Endometrium (tissue), 2 donors: ENCODE measurements around the gene STN1.

Source experiments
- FAIRE-seq: peaks from 2 replicates; lab custom pipeline; 2012; peaks lifted over from hg19 to GRCh38; lab: Jason Lieb, UNC
- donor health status: control.
- donor health status: control.

The STN1 gene

DNA sequence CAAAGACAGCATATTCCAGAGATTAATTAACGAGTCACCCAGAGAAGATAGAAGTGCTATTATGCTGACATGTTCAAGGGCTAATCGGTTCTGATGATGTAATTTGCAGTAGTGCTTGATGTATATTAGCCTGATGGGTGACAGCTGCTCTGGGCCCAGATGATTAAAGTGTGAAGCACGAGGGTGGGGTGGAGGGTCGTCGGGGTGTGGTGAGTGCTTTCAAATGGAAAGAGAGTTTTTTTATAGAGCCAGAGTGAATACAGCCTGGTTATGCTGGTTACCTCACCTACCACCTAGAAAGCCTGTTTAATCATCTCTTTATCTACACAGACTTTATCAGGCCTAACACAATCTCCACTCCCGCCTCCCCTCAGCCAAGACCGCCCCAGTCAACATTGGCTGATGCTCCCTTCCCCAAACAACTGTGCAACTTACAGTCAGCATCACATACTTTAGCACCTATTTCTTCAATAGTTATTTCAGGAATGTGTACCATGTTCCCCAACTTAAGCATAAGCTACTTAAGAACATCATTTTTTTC lies 11.5 kb upstream of the STN1 start:
- no peak for FAIRE-seq

DNA sequence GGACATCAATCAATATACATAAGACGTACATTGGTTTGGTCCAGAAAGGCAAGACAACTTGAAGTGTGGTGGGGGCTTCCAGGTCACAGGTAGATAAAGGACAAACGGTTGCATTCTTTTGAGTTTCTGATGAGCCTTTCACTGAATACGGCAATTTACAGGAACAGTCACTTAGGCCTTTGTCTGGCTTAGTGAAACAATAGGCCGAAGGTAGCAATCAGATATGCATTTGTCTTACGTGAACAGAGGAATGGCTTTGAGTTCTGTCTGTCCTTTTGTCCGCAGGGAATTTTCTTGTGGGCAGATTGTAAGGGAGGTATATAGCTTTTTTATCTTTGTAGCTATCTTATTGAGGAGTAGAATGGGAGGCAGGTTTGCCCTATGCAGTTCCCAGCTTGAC lies 10.8 kb upstream of the STN1 start:
- FAIRE-seq: no peak

DNA sequence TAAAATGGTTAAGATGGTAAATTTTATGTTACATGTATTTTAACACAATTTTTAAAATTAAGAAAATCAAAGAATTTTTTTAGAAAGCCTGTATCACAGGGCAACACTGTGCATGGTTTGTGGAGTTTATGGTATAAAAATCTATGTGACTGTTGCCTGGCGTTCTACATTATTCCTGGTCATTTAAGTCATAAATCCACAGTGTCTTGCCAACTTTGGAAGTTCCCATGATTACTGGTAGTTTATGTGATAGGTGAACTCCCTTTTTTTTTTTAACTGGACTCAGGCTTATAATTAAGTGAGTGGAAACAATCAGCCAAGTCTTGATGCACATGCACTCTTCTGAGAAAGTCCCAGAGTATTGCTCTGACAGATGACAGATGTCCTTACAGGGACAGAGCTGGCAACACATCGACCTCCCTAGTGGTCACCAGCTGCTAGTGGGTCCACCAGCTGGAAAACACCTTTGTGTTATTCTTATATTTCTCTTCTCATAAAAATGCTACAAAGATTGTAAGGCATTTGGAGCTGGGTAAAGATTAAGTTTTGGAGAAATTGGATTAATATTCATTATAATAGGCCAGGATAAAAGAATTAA lies 8.8 kb upstream of the STN1 start:
- FAIRE-seq: no peak

DNA sequence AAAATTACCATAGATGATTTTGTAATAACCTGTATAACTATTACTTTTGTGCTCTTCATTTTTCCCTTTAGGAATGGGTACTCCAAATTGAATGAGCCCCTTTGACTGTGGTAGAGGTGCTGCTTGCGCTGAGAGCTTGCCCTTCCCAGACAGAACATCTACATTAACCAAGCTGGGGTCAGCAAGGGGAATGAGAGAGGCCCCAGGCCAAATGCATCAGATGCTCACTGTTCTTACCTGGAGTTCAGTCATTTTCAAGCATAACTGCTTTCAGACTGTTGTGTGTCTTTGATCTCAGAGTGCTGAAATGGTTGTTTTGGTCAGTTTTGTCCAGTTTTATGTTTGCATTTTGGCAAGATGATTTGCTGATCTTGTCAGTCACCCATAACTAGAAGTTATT lies 7.6 kb upstream of the STN1 start:
- FAIRE-seq: no peak

DNA sequence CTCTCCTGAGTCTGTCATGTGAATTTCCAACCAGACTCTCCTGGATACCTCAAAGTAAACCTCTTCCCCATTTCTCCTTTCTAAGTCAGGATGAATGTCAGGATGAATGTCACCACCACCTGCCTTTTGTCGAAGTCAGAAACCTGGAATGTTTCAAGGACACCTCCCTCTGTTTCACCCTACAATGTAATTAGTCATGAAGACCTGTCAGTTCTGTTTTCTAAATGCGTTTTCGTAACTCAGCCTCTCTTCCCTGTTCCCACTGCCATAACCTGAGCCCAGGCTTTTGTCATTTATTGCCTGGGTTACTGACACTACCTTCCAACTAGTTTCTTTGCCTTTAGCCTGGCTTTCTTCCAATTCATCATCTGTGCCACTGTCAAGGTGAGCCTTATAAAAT lies 5.5 kb upstream of the STN1 start:
- FAIRE-seq: no peak

DNA sequence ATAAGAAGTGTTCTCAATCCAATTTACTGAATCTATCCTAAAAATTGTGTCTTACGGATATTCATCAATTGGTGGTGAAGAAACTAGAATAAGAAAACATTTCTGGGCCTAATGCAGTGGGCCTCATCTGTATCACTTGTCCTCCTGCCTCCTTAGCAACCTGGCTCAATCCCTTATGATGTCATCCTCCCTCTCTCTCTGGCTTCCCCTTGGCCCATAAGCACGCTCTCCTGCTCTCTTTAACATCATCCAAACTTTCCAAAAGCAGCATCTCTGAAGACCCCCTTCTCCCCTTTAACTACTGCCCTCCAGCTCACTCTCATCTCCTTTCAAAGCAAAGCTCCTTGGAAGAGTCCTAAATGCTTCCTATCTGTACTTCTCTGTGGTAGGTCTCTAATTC lies 4.7 kb upstream of the STN1 start:
- no peak for FAIRE-seq

DNA sequence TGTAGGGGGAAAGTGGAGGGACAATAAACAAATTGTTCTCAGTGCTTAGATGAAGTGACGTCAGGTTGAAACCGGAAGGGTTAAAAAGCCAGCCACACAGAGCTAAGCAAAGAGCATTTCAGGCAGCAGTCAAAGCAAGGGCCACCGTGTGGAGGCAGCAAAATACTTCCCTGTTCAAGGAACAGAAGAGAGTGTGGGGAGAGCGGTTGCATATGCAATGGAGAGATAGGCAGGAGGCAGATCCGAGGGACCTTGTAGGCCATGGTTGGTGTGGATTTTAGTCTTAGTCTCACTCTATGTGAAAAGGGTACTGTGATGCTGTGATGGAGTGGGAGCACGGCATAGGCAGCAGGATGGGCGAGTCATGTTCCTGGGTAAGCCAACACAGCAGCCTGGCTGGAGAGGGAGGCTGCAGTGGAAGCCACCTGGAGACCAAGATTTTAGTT lies 3.8 kb upstream of the STN1 start:
- FAIRE-seq: no peak

DNA sequence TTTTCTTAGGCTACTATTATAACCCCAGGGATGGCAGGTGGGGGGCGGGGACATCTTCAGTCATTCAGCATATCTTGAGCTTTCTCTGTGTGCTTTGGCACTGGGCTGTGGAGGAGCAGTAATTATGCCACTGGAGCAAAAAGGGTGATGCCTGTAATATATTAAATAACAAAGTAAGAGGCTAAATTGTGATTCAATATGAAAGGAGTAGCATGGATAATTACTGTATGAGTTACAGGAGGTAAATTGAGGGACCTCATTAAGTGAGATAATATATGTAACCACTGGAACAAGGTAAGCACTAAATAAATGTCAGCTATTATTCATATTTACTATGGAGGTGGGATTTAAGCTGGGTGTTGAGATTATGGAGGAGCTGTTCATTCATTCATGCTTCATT lies 3.3 kb upstream of the STN1 start:
- FAIRE-seq: no peak

DNA sequence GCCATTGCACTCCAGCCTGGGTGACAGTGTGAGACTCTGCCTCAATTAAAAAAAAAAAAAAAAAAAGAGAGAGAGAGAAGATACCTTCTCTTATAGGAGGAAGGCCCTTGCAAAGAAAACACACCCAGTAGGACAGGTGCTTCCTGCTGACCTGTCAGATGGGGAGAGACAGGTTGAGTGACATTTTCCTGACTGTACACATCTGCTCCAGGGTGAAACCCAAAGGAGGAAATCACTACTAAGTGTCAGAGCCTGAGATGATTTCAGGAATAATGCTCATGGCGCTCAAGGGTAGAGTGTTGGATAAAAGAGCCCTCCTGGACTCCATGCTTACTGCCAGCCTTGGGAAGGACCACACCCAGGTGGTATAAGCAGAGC lies 1.7 kb upstream of the STN1 start:
- no peak for FAIRE-seq

DNA sequence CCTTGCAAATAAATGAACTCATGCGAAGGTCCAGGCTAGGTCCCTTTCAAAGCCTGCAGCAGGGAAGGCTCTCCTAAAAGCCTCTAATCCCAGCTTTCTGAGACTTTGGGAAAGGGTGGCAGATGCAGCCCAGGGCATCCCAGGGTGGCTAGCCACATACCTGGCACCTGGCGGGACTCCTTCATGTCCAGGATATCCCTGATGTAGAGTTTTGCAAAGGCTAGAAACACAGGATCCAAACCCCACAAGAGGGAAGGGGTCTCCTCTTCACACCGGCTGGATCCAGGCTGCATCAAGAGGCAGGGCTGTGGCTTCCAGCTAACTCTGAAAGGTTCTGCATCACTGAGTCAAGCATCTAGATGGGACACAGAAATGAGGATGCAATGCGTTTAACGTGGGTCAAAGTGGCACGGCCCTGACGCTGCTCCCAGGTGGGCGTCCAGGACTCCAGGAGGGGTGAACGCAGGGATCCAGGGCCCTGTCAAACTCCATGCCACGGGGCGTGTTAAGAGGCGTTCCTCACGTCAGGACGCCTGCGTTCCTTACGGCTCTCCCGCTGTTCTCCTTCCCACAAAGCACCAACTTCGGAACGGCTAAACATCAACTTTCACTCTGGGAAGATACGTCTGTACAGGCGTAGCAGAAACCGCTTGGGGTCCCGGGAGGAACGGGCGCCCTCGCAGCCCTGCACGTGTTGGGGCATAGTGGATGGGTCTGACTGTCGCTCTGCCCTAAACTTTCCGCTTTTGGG lies 507 bp downstream of the STN1 start:
- FAIRE-seq: no peak

DNA sequence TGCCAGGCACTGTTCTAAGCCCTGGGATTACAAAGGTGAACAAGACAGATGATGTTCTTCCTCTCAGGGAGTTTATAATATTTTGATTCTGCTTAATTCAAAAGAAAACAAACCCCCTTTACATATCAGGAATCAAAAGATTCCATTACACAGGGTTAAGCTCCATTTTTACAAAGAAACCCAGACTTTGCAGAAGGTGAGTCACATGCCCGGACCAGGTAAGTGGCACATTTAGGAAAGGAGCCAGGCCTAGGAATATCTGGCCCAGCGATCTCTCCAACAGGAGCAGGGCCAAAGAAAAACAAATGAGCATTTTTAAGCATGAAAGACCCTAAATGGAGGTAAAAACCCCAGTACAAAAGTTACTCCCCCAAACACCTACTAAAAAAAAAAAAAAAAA lies 1.1 kb downstream of the STN1 start:
- no peak for FAIRE-seq

DNA sequence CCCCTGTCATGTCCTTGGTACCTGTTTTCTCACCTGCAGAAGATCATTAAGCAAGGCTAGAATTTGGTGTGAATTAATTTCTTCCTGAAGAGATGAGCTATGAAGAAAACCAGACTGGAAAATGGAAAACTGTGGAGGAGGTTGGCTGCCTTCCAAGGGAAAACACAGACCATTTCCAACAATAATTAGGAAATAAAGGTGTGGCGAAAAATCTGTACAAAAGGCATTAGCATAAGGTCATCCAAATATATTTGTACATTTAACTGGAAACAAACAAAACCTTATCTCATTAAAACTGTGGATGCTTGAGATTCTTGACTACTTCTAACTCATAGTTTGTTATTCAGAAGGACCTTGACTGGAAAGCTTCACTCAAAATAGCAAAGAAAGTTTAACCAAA lies 1.7 kb downstream of the STN1 start:
- no peak for FAIRE-seq

DNA sequence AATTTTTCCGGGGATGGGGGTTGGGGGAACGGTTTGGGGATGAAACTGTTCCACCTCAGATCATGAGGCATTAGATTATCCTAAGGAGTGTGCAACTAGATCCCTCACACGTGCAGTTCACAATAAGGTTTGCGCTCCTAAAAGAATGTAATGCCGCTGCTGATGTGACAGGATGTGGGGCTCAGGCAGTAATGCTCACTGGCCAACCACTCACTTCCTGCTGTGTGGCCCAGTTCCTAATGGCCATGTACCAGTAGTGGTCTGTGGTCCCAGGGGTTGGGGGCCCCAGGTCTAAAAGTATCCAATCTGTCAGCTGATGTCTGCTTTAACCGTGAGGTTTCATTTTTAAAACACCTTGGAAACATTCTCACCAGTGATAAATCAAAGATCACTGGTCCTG lies 2.2 kb downstream of the STN1 start:
- no peak for FAIRE-seq

DNA sequence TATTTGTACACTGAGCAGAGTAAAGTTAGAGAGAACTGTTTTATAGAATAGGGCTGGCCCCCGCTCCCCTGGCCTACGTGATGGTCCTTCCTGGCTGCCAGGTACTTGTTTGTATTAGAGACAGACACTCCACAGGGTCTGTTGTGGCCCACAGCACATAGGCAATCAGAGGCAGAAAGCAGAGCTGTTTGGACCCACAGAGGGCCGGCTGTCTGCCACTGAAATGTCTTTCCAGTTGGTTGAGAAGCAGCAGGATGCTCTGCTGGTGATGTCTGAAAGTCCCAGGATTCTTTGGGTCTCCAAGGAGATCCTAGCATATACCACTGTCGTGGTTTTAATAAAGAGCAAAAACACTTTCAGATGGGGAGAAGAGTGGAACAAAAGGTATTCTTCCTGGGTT lies 5.2 kb downstream of the STN1 start:
- FAIRE-seq: no peak

DNA sequence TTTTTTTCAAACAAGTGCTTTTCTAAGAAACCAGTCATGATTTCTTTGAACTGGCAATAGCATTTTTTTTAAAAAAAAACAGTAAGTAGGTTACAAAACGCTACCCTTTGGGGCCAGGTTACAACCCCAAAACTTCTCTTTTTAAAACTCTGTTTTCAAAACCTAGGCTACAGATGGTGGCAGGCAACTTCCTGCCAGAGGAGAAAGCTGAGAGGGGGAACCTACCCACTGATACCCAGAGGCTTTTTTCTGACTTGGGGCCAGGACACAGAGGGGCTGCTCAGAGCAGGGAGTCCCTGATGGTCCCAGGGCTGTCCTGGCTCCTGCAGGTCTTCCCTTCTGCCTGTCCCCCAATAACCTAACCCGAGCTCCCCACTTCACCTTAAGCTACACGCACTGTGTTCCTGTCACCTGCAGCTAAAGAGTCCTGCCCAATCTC lies 6.9 kb downstream of the STN1 start:
- FAIRE-seq: no peak

DNA sequence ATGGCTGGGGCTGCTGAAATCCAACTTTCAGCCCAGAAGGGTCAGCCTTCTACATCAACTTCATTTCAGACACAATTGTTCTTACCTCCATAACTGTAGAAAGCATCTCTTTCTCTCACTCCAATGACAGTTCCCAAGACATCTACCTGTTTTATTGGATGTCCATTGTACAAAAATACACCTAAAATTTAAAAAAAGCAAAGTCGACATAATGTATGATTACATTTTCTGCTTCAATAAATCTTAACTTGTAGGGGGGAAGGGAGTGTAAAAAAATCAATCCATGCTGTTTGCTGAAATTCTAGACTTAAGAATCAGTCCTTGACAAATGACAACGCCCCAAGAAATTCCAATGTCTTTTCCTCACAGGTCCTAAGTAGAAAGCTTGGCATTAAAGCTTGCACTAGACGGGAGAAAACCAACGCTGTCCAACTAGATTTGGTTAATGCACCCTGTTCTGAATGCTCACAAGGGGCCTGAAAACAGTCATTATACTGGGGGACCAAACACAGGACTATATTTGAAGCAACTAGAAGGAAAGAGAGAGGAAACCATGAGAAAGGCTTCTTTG lies 7.5 kb downstream of the STN1 start:
- no peak for FAIRE-seq

DNA sequence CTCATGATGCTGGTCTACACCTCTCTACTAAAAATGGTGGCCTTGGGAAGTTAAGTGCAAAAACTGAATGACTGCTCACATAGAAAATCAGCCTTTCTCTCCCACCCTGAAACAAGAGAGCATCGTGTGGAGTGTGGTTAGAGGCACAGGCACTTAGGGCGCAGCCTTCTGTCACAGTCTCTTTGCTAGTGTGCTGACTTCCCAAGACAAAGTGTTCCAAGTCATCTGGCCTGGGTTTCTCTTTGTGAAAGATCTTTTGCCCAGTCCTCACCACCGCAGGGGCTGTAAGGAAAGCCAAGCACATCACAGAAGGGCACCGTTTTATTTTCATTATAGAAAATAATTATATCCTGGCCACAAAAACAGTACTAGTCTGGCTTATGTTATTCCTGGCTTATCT lies 12.5 kb downstream of the STN1 start:
- FAIRE-seq: no peak

DNA sequence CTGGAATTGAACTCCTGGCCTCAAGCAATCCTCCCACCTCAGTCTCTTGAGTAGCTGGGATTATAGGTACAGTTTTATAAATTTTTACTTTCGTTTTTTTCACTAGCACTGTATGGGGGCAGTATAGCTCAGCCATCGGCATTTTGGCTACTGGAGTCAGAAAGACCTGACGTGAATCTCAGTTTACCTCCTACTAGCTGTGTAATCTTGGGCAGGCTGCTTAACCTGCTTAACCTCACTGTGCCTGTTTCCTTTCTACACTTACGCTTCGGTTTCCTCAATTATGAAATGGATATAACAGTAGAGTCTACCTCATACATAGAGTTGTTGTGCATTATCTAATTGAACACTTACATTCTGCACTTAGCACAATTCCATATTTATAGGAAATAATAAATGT lies 16.7 kb downstream of the STN1 start:
- FAIRE-seq: no peak

DNA sequence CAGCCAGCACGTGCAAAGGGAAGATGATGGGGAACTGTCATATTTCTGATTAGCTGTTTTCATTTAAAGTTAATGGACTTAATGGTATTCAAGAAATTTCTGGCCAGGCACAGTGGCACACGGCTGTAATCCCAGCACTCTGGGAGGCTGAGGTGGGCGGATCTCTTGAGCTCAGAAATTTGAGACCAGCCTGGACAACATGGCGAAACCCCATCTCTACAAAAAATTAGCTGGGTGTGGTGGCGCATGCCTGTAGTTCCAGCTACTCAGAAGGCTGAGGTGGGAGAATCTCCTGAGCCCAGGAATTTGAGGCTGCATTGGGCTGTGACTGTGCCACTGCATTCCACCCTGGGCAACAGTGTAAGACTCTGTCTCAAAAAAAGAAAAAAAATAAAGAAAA lies 18.7 kb downstream of the STN1 start:
- FAIRE-seq: no peak

DNA sequence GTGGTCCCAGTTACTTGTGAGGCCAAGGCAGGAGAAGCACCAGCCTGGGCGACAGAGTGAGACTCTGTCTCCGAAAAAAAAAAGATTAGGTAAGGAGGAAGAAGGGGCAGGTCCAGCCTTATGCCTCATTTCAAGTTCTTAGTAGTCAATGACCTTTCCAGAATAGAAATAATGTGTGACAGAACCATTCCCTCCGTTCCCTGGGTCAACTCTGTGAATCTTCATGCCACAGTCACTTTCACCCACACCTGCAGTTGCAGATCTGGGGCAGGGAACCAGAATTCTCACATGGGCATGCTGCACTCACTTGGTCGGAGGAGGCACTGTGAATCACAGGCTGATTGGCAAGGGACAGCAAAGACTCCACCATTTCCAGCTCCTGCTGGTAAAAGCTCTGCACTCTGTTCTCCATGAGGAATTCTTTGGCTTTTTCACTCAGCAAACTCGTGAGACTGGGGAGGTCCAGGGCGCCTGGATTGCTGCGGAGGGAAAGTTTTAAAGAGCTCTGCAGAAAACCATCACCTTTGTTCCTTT lies 20.7 kb downstream of the STN1 start:
- FAIRE-seq: no peak

DNA sequence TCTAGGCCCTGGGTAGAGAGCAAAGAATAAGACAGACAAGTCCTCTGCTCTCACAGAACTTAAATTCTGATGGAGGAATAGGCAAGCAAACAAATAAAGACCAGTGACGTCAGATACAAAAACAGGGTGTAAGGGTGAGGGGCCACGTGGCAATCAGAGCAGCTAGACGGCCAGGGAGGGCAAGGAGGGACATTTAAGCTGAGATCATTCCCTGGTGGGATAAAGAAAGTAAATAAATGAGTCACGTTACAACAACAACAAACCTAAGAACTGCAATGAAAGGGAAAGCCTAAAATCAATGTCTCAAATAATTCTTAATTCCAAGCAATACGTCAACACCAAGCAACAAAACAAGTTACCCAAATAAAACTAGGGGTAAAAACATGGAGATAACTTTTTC lies 21.8 kb downstream of the STN1 start:
- no peak for FAIRE-seq

DNA sequence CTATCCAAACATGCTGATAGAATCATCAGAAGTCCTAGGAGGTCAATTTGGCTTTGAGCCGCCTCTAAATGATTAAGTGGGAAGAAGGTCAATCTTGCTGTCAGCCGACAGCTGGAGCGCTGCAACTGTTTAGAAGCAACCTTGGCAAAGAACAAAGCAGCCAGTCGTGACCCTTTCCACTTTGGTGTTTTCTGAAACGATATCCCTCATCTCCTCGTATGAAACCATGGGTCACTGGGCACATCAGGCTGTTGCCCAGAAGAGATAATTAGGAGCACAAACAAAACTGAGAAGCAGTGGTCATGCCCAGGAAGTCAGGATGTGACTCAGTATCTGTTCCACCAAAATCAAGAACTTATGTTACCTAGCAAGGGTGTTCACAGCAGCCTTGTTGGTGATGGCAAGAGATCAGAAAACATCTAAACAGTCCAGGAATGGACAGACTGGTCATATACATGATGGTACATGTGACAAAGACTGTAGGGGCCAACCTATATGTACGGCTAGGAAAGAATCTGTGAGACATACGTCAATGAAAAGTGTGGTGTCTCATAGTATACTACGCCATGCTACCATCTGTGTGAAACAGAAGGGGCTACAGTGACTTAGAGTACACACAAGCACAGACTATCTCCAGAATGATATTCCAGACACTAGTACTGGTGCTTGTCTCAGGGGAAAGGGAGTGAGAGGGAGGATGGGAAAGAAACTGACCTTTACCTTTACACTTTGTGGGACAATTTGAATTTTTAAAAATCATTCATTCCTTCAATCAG lies 22.4 kb downstream of the STN1 start:
- FAIRE-seq: no peak

DNA sequence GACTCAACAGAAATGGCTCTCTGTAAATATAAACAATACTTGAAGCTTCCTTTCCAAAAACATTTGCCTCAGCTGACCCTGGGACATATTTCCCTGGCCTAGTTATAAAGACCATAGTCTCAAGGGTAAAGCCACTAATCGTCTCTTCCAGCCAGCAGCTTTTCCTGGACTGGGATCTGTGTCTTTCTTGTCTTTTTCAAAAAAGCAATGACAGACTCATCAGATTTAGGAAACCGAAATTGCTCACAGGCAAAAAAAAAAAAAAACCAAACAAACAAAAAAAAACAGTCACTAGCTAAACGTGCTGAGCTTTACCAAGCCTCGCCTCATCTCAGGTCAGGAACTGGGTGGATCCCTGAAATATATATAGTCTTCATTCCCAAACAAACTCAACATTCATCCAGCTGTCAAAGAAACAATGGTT lies 23.5 kb downstream of the STN1 start:
- no peak for FAIRE-seq
